Central memory CD8-positive, alpha-beta T cell (primary cell): ENCODE results near the gene LRRC63.
"Not testable (repeated sequence)": the region's sequence is repeated elsewhere in the genome, so short reads cannot be mapped to it uniquely, and the experiment has no call there.

ENCODE experiments used
- ATAC-seq: fragments of 150-1000 bp; cut with Tn5 transposase; replicated peaks from 2 replicates; pipeline ENCODE4 v1.10.0; 2022; ENCODE audit warnings: mild to moderate bottlenecking, moderate FRiP score, moderate number of reproducible peaks; ENCODE audit not compliant: poor library complexity, severe bottlenecking; ENCODE audit errors: extremely low read depth
- DNase-seq, 2 donors: peaks; one replicate each; pipeline ENCODE4 v3.0.0; 2021; ENCODE audit warnings: low spot score in 2 of 2
- H3K27ac Mint-ChIP-seq: one replicate; pipeline ENCODE4 v1.8.0; 2022; ENCODE audit warnings: low read depth, mild to moderate bottlenecking, moderate library complexity, mixed read lengths
- H3K27me3 Mint-ChIP-seq: one replicate; pipeline ENCODE4 v1.8.0; 2022; ENCODE audit warnings: mixed read lengths
- H3K36me3 Mint-ChIP-seq: one replicate; pipeline ENCODE4 v1.8.0; 2022; ENCODE audit warnings: mild to moderate bottlenecking, moderate library complexity, mixed read lengths; ENCODE audit not compliant: insufficient read depth
- H3K4me1 Mint-ChIP-seq: one replicate; pipeline ENCODE4 v1.8.0; 2022; ENCODE audit warnings: mixed read lengths
- H3K4me3 Mint-ChIP-seq: one replicate; pipeline ENCODE4 v1.8.0; 2022; ENCODE audit warnings: mild to moderate bottlenecking, moderate library complexity, mixed read lengths
- H3K9me3 Mint-ChIP-seq: one replicate; pipeline ENCODE4 v1.8.0; 2022; ENCODE audit warnings: mixed read lengths

Gene LRRC63

DNA sequence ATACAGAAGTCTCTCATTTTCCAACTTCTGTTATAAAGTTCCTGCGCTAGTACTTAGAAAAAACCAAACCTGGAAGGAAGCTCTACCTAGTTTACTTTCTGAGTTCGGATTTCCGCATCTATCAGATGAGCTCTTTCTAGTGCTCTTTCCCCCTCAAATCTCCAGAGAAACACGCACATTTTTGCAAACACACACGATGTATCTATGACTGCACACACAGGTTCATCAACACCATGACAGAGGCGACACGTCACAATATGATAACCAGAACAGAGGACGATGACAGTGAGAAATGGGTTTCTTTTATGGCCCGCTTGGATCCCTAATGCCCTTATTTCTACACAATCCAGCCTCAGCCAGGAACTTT is 629 bp upstream of the LRRC63 start:
- DNase-seq: peak; percentile 15 to 39
- peak; percentile 76 for ATAC-seq
- peak overlapping the region; percentile 90 for H3K27ac Mint-ChIP-seq

DNA sequence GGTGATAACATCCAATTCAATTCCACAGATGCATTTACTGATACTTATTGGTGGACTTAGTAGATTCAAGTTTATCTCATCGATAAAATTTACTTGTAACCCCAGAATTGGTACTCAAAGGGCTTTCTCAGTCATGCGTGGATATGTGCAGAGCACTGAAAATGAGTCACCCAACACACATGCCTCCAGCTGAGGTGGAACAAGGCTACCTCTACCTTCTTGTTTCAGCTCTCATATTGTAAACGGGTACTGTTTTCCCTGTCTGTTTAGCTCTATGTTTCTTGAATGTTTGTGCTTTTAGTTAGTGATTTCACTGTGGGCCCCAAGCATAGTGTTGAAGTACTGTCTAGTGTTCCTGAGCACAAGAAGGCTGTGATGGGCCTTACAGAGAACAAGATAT is 1.5 kb downstream of the LRRC63 start:
- Mint-ChIP-seq H3K9me3 (no peaks in the 10 kb centered on the region), H3K27ac (no peak overlapping the region), H3K4me1 (peaks cover 25% of the 10 kb centered on the region), H3K36me3 (peaks cover 4% of the 10 kb centered on the region), H3K27me3 (no peaks in the 10 kb centered on the region), H3K4me3 (no peak overlapping the region)
- DNase-seq: no peak
- no peak for ATAC-seq

More for the DNA sequence above, 629 bp upstream of the LRRC63 start:
- Mint-ChIP-seq H3K36me3 (peaks cover 7% of the 10 kb centered on the region), H3K4me3 (peak overlapping the region; percentile 85), H3K9me3 (no peaks in the 10 kb centered on the region), H3K4me1 (peaks cover 18% of the 10 kb centered on the region), H3K27me3 (no peaks in the 10 kb centered on the region)

DNA sequence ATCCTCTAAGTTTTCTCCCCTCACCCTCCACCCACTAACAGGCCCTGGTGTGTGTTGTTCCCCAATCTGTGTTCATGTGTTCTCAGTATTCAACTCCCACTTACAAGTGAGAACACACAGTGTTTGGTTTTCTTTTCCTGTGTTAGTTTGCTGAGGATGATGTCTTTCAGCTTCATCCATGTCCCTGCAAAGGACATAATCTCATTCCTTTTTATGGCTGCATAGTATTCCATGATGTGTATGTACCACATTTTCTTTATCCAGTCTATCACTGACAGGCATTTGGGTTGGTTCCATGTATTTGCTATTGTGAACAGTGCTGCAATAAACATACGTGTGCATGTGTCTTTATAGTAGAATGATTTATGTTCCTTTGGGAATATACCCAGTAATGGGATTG is 3.0 kb downstream of the LRRC63 start:
- not testable (repeated sequence) for ATAC-seq, H3K4me3 Mint-ChIP-seq, H3K9me3 Mint-ChIP-seq, H3K27ac Mint-ChIP-seq, DNase-seq, H3K36me3 Mint-ChIP-seq, H3K27me3 Mint-ChIP-seq
- H3K4me1 Mint-ChIP-seq: peaks cover 24% of the 10 kb centered on the region

DNA sequence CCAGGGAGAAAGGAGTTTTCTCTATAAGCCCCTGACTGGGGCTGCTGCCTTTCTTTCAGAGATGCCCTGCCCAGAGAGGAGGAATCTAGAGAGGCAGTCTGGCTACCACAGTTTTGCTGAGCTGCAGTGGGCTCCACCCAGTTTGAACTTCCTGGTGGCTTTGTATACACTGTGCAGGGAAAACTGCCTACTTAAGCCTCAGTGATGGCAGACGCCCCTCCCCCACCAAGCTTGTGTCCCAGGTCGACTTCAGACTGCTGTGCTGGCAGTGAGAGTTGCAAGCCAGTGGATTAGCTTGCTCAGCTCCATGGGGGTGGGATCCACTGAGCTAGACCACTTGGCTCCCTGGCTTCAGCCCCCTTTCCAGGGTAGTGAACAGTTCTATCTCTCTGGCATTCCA is 8.5 kb downstream of the LRRC63 start:
- H3K27me3 Mint-ChIP-seq, H3K36me3 Mint-ChIP-seq, ATAC-seq, H3K27ac Mint-ChIP-seq, DNase-seq, H3K4me3 Mint-ChIP-seq: not testable (repeated sequence)
- peaks cover 13% of the 10 kb centered on the region for H3K4me1 Mint-ChIP-seq
- H3K9me3 Mint-ChIP-seq: peaks cover 11% of the 10 kb centered on the region

DNA sequence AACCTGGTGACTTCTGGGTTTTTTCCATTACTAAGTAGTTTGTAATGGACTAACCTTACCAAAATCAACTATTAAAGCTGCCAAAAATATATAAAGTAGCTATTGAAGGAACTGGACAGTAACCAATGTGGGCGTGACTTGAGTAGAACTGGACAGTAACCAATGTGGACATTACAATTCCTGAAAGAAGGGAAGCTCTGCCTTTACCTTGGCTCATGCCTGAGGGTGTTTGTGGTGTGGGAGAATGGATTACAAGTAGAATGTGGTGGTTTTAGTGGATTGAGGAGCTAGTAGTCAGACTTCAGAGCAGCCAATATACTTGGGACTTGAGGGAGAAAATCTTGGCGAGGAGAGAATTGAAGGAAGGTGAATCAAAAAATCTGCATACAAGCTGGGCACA is 17.5 kb downstream of the LRRC63 start:
- Mint-ChIP-seq H3K36me3 (no peaks in the 10 kb centered on the region), H3K4me1 (no peaks in the 10 kb centered on the region), H3K27ac (no peak overlapping the region), H3K4me3 (no peak overlapping the region), H3K27me3 (no peaks in the 10 kb centered on the region), H3K9me3 (peaks cover 19% of the 10 kb centered on the region)
- ATAC-seq (no peak), DNase-seq (no peak)

DNA sequence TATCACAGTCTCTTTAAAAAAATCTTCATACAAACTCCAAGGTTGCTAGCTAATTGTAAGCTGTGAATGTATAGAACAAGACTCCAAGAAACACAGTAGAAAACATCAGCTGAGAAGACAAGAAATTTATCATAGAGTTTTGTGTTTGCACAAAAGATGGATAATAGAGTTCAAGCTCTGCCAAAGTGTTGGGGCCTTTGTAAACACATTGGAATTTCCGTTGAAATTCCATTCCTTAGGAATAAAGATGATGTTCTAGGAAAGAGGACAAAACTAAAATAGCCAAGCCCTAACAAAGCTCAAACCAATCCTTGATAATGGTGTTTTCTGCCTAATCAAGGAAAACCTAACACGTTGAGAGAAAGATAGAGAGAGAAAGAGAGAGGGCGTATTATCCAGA is 20.6 kb downstream of the LRRC63 start:
- Mint-ChIP-seq H3K4me1 (no peaks in the 10 kb centered on the region), H3K27me3 (no peaks in the 10 kb centered on the region), H3K9me3 (peaks cover 27% of the 10 kb centered on the region), H3K4me3 (no peak overlapping the region), H3K27ac (no peak overlapping the region), H3K36me3 (no peaks in the 10 kb centered on the region)
- DNase-seq (no peak), ATAC-seq (no peak)

DNA sequence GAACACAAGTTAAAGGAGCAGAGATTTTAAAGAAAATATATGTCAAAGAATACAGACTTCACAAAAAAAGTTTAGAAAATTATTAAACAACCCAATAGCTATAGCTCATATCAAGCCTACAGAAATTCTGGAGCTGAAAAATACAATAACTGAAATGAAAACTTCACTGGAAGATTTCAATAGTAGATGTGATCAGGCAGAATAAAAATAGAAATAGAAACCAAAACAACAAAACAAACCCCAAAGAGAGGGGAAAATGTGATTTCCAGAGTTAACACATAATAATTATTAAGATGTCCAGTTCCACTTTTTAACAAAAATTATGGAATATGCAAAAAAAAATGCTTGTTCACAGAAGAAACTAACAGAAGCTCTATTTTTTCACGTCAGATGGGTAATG is 23.6 kb downstream of the LRRC63 start:
- H3K4me1 Mint-ChIP-seq: no peaks in the 10 kb centered on the region
- H3K36me3 Mint-ChIP-seq: no peaks in the 10 kb centered on the region
- H3K4me3 Mint-ChIP-seq: no peak overlapping the region
- ATAC-seq: no peak
- H3K27ac Mint-ChIP-seq: no peak overlapping the region
- no peak for DNase-seq
- no peaks in the 10 kb centered on the region for H3K27me3 Mint-ChIP-seq
- H3K9me3 Mint-ChIP-seq: peaks cover 18% of the 10 kb centered on the region

DNA sequence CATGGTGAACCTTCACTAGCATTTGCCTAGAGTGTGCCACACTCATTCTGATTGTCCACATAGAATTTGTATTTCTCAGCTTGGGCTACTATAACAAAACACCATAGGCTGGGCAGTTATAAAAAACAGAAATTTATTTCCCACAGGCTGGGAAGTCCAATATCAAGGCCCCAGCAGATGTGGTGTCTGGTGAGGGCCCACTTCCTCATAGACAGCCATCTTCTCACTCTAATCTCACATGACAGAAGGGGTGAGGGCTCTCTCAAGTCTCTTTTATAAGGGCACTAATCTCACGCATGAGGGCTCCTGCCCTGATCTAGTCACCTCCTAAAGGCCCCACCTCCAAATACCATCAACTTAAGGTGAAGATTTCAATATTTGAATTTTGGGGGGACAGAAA is 53.6 kb downstream of the LRRC63 start:
- Mint-ChIP-seq H3K4me1 (no peaks in the 10 kb centered on the region), H3K27me3 (peaks cover 20% of the 10 kb centered on the region), H3K9me3 (no peaks in the 10 kb centered on the region), H3K27ac (no peak overlapping the region), H3K4me3 (no peak overlapping the region), H3K36me3 (no peaks in the 10 kb centered on the region)
- ATAC-seq (no peak), DNase-seq (no peak)

DNA sequence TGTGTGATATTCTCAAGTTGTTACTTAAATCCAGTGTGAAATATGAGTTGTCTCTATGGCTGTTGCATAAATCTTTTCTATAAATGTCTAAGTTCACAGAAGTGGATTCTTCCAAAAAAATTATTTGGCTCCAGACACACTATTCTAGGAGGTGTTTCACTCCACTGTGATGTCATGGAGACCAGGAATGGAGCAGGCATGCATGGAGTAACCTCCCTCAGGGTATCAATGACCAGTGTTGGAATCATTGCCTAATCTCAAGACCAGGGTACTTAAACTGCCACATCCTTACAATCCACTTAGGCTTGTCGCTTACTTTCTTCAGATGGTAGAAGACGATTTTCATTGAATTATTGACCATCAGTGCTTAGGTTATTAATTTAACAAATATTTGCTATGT is 55.4 kb downstream of the LRRC63 start:
- no peak for DNase-seq
- ATAC-seq: no peak

DNA sequence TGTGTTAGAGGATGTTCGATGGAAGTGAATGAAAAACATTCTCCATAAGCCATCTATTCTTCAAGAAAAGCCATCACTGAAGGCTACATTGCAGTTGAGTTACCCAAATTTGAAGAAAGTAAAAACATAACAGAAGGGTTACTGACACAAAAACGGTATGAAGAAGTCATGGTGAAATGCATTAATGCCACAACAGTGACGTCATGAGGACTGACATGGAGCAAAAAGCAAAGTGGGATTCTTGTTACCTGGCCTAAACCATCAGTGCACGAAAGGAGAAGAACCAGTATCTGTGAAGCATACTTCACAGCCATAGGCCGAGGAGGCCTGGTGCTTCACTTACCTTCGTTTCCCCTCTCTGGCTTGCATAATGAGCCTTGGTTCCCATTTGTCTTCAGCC is 58.7 kb downstream of the LRRC63 start:
- Mint-ChIP-seq H3K4me1 (no peaks in the 10 kb centered on the region), H3K9me3 (no peaks in the 10 kb centered on the region), H3K4me3 (no peak overlapping the region), H3K27me3 (no peaks in the 10 kb centered on the region), H3K27ac (no peak overlapping the region), H3K36me3 (no peaks in the 10 kb centered on the region)
- ATAC-seq (no peak), DNase-seq (no peak)

More for the DNA sequence above, 55.4 kb downstream of the LRRC63 start:
- Mint-ChIP-seq H3K4me1 (no peaks in the 10 kb centered on the region), H3K36me3 (no peaks in the 10 kb centered on the region), H3K27ac (no peak overlapping the region), H3K9me3 (no peaks in the 10 kb centered on the region), H3K27me3 (peaks cover 20% of the 10 kb centered on the region), H3K4me3 (no peak overlapping the region)

DNA sequence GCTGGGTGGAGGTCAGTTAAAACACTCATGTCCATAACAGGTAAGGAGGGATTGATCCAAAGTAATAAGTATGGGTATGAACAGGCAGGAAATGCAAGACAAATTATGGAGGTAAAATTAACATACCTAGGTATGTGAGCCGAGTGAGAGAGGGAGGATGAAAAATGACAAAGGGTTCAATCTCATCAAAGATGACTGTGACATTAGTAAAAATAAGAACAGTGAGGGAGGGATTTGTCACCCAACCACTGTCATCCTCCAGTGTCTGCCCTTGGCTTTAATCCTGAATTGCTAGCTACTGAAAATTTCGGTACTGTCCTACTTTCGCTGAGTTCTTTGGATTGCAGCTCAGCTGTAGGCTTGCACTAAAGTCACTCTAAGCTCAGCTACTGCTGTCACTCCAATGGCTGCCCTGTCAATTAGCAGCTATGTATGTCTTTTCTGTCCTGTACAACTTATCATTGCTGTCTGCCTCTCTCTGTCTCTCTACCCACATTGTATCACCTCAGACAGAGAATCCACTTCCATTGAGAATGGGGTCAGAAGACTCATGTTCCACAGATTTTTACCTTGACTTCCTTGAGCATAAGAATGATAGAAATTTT is 62.5 kb downstream of the LRRC63 start:
- H3K9me3 Mint-ChIP-seq: no peaks in the 10 kb centered on the region
- H3K4me3 Mint-ChIP-seq: no peak overlapping the region
- H3K4me1 Mint-ChIP-seq: no peaks in the 10 kb centered on the region
- no peak for DNase-seq
- no peaks in the 10 kb centered on the region for H3K27me3 Mint-ChIP-seq
- no peak for ATAC-seq
- H3K36me3 Mint-ChIP-seq: no peaks in the 10 kb centered on the region
- H3K27ac Mint-ChIP-seq: no peak overlapping the region

DNA sequence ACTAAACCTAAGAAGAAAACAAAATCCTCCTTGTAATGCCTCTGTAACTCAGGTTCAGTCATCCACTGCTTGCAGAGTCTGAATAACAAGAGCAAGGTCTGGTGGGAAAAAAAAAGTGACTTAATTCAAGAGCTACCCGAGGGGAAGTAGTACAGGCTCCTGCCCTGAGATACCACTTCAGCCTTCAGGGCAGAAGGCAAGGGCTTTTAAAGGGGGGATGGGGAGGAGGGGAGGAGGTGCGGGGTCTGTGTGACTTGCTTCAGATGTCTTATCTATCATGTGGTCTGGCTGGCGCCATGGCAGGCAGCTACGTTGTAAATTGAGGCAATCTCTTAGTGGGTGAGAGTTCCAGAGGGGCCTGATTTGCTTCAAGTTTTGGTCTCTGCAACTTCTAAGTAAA is 66.7 kb downstream of the LRRC63 start:
- Mint-ChIP-seq H3K4me1 (no peaks in the 10 kb centered on the region), H3K27me3 (no peaks in the 10 kb centered on the region), H3K36me3 (no peaks in the 10 kb centered on the region), H3K4me3 (no peak overlapping the region), H3K27ac (no peak overlapping the region), H3K9me3 (no peaks in the 10 kb centered on the region)
- ATAC-seq (no peak), DNase-seq (no peak)

DNA sequence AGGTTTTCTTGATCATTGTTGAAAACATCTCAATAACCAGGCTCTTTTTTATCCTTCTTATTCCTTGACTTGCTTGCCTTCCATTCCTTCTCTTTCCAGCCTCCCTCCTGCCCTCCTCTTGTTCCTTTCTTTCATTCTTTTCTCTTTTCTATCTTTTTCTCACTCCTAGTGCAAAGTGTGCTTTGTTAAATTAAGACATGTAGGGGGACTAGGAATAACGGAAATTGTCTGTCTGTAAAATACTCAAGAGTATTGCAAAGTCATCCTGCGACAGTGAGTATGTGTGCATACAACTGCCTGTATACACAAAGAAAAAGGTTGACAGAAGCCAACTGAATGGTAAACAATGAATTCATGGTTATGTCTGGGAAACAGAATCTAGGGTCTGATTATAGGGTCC is 70.1 kb downstream of the LRRC63 start:
- no peak overlapping the region for H3K27ac Mint-ChIP-seq
- H3K27me3 Mint-ChIP-seq: no peaks in the 10 kb centered on the region
- DNase-seq: no peak
- no peak for ATAC-seq
- no peaks in the 10 kb centered on the region for H3K36me3 Mint-ChIP-seq
- H3K4me1 Mint-ChIP-seq: no peaks in the 10 kb centered on the region
- H3K4me3 Mint-ChIP-seq: no peak overlapping the region
- no peaks in the 10 kb centered on the region for H3K9me3 Mint-ChIP-seq
